Measurements from ENCODE around the gene IFRD2. TPM values are rescaled to one million over a fixed set of nuclear protein-coding genes. Genes with fewer than 3 reads are reported as not detected.

The IFRD2 gene
- total RNA-seq, 4 donors from 2014 or later: 63.9 to 96.5 (median 88.4) TPM

DNA sequence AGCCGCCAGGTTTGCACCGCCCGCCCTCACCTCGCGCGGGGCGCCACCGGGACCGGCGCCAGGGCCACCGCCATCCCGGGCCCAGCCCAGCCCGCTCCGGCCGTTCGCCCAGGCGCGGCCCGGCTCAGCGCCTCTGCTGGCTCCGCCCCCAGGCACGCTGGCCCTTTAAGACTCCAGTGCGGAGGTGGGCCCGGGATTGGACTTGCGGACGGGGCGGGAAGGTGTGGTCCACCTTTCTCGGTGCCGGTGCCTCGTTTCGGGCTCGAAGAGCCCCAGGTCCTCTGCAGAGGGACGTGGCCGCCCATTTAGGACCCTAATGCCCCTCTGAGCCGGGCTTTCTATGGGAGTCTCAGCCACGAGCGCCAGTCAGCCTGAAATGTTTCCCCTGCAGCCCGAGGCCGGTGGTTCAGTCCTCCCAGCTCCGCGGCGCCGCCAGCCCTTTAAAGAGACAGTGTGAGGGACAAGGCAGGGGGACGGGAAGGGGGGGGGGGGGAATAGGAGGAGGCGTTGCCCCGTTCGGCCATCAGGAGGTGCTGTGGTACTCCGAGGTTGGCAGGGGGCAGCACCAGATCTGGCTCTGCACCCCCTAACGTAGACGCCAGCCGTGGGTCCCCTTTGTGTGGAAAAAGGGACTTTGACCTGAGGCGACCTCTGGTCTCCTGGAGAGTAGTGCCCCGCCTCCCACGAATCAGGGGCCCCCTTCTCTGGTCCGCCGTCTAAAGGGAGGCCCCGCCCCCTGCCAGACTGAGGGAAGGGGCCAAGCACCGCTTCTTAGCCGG, 29.3 kb upstream of the IFRD2 start:
- intact Hi-C loops (cut with DNase I): no loop called here
- TF ChIP-seq, protein P1, sequence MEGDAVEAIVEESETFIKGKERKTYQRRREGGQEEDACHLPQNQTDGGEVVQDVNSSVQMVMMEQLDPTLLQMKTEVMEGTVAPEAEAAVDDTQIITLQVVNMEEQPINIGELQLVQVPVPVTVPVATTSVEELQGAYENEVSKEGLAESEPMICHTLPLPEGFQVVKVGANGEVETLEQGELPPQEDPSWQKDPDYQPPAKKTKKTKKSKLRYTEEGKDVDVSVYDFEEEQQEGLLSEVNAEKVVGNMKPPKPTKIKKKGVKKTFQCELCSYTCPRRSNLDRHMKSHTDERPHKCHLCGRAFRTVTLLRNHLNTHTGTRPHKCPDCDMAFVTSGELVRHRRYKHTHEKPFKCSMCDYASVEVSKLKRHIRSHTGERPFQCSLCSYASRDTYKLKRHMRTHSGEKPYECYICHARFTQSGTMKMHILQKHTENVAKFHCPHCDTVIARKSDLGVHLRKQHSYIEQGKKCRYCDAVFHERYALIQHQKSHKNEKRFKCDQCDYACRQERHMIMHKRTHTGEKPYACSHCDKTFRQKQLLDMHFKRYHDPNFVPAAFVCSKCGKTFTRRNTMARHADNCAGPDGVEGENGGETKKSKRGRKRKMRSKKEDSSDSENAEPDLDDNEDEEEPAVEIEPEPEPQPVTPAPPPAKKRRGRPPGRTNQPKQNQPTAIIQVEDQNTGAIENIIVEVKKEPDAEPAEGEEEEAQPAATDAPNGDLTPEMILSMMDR (IDR thresholded peaks at IDR 0.05): peak in 5 of 6 experiments; percentile 23 to 61 (median 43)
- TF ChIP-seq POLR2A (IDR thresholded peaks at IDR 0.05): peak; percentile 17 to 75
- DNase-seq: peak; percentile 90 to 94
- Histone ChIP-seq H3K9me3 (no peaks in the 10 kb centered on the region), H3K4me1 (peaks cover 38 to 61% of the 10 kb centered on the region in 2 donors), H3K27me3 (no peaks in the 10 kb centered on the region), H3K36me3 (peaks cover 10 to 20% of the 10 kb centered on the region in 2 donors), H3K27ac (peak overlapping the region; percentile 96 to 98 (median 98)), H3K4me3 (replicated peaks in 1 of 3) (peak overlapping the region; percentile 43 to 92 (median 86))
- 2 to 20% methylated on average over 1 to 15 of the region's 59 CpGs for WGBS, 2 donors

DNA sequence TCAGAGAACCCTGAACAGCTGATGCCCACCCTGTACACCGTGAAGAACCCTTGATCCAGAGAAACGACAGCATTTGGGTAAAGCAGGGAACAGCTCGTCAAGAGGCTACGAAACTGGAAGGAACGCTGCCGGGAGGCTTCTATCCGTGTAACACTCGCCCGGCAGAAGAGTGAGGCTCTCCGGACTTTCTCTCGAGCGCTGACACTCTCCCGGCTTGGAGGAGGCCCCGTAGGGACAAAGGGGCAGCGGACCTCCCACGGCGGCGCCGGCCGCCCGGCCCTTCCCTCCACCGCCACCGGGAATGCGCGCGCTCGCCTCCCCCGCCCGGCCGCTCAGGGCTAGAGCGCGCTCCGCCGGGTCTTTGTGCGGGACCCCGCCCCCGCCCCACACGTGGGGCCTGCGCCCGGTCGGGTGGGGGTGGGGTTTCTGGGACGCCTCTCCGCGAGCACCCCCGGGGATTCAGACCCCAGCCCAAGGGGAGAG, 28.7 kb upstream of the IFRD2 start:
- H3K4me3 ChIP-seq (replicated peaks in 1 of 3): peak overlapping the region; percentile 38 to 92 (median 86)
- peak overlapping the region; percentile 96 to 98 (median 98) for H3K27ac ChIP-seq
- peak; percentile 76 to 83 for DNase-seq
- H3K27me3 ChIP-seq: no peaks in the 10 kb centered on the region
- H3K9me3 ChIP-seq: no peaks in the 10 kb centered on the region
- 0% methylated on average over 7 to 12 of the region's 45 CpGs for WGBS, 2 donors
- intact Hi-C loops (cut with DNase I): no loop called here
- H3K4me1 ChIP-seq: peaks cover 38 to 67% of the 10 kb centered on the region in 2 donors
- H3K36me3 ChIP-seq: peaks cover 10 to 21% of the 10 kb centered on the region in 2 donors
- TF ChIP-seq, protein P1 (IDR thresholded peaks at IDR 0.05): no peak
- TF ChIP-seq POLR2A (IDR thresholded peaks at IDR 0.05): no peak

DNA sequence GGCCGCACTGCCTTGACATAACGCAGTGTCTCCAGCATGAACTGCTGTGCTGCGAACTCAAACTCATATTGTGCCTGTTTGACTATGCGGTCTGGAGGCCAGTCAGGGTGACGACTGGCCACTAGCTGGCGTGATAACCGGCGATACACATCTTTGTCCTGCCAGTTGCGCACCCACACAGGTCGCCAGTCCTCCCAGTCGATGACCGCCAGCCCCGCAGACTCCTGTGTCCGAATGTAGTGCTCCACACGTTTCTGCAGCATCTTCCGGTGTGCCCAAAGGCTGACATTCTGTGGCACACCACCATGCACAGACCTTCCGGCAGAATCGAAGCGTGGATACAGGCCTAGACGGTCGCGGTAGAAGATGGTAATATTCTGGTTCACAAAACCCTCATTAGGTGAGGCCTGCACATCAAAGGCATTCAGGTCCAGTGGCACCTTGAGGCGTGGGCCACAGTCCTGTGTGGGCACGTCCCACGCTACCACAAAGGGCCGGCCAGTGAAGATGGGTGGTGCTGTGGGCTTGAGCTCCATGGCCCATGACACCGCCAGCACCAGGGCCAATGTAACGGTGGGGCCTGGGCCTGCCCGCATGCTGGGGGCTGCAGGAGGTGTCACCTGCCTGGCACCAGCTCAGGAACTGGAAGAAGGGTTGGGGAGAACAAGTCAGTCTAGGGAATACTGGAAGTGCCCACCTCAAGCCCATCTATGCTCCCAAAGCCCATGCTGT, 27.8 kb upstream of the IFRD2 start:
- Histone ChIP-seq H3K27ac (peak overlapping the region; percentile 96 to 98 (median 98)), H3K27me3 (no peaks in the 10 kb centered on the region), H3K36me3 (peaks cover 8 to 21% of the 10 kb centered on the region in 2 donors), H3K9me3 (no peaks in the 10 kb centered on the region), H3K4me3 (replicated peaks in 1 of 3) (peak overlapping the region in 2 of 3 donors; percentile 86 to 92), H3K4me1 (peaks cover 39 to 68% of the 10 kb centered on the region in 2 donors)
- WGBS, 2 donors: 83 to 92% methylated on average over 24 to 25 of the region's 29 CpGs
- no peak for DNase-seq
- TF ChIP-seq POLR2A (IDR thresholded peaks at IDR 0.05): no peak
- TF ChIP-seq, protein P1 (IDR thresholded peaks at IDR 0.05): no peak
- intact Hi-C loops (cut with DNase I): no loop called here

DNA sequence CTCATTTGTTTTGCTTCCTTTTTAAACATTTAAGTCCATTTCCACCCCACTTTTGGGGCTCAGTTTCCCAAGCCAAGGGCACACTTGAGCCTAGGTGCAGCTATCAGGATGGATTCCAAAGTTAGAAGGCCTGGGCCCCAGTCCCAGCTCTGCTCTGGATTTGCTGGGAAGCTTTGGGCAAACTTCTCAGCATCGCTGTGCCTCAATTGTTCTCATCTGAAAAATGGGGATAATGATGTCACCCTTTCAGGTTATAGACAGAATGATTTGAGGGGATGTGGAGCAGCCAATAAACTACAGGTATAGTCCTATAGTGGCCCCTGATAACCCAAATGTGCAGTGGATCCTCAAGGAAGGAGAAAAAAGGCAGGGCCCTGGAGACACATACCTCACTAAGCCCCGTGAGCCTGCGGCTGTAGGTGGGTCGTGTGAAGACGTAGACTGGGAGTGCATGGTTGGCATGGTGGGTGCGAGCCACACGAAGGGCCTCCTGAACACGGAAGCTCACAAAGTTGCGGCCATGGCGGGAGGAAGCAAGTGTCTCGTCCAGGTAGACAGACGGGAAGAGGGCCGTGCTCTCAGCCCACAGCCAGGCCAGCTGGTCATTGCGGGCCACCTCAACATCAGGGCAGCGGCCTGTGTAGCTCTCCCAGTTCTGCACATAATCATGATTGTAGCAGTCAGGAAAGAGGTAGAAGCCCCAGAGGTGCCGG, 27.1 kb upstream of the IFRD2 start:
- Histone ChIP-seq H3K27ac (peak overlapping the region in 2 of 3 donors; percentile 73 to 98), H3K36me3 (peaks cover 7 to 21% of the 10 kb centered on the region in 2 donors), H3K4me3 (replicated peaks in 1 of 3) (peak overlapping the region in 1 of 3 donors; percentile 86), H3K9me3 (no peaks in the 10 kb centered on the region), H3K27me3 (no peaks in the 10 kb centered on the region), H3K4me1 (peaks cover 40 to 70% of the 10 kb centered on the region in 2 donors)
- intact Hi-C loops (cut with DNase I): no loop called here
- WGBS, 2 donors: 84 to 92% methylated on average over 15 to 16 of the region's 16 CpGs
- TF ChIP-seq, protein P1 (IDR thresholded peaks at IDR 0.05): no peak
- DNase-seq: no peak
